ENCODE measurements around the gene C6orf52.

DNA sequence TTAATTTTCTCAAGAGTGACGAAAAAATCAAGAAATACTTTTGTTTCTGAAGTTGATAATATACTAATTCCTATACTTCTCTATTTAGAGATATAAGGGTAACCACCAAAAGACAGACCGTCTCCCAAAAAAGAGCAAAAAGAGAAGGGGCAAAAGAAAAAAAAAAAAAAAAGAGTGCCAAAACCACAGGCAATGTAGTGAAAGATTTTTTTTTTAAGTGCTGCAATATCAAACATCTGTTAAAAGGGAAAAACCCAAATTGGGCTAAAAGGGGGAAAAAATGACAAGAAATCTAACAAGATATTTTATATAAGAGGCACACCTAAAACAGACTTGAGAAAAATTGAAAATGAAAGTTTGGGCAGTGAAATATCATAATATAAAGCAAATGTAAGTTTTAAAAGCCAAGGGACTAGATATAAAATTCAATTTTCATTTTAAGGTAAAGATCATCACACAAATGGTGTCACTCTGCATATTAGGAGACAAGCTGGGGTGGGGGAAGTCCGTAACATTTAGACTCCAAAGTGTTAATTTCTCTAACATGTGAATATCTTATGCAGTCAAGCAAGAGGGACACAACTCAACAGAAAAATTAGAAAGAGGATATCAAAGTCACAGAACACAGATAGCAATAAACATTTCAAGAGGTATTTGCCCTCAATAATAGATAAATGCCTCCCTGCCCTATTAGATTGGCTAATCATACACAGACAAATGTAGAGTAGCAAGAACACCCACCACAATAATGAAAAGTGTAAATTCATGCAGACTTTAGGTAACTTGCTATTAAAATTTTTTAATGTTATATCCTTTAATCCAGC is 9.1 kb downstream of the C6orf52 start:
- TF ChIP-seq, protein P1, sequence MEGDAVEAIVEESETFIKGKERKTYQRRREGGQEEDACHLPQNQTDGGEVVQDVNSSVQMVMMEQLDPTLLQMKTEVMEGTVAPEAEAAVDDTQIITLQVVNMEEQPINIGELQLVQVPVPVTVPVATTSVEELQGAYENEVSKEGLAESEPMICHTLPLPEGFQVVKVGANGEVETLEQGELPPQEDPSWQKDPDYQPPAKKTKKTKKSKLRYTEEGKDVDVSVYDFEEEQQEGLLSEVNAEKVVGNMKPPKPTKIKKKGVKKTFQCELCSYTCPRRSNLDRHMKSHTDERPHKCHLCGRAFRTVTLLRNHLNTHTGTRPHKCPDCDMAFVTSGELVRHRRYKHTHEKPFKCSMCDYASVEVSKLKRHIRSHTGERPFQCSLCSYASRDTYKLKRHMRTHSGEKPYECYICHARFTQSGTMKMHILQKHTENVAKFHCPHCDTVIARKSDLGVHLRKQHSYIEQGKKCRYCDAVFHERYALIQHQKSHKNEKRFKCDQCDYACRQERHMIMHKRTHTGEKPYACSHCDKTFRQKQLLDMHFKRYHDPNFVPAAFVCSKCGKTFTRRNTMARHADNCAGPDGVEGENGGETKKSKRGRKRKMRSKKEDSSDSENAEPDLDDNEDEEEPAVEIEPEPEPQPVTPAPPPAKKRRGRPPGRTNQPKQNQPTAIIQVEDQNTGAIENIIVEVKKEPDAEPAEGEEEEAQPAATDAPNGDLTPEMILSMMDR (IDR thresholded peaks at IDR 0.05) = no peak
- TF ChIP-seq EP300 (IDR thresholded peaks at IDR 0.05) (no peak), POLR2A (IDR thresholded peaks at IDR 0.05) (no peak), POLR2AphosphoS5 (IDR thresholded peaks at IDR 0.05) (no peak)

Data from upper lobe of left lung (tissue), 4 donors.